ENCODE results near the gene AGER. TPM values are rescaled to one million over a fixed set of nuclear protein-coding genes. Genes with fewer than 3 reads are reported as not detected.

Gene AGER
- polyA plus RNA-seq, 1 of the 3 experiments (the other 2 are of a cell fraction): 3.5 TPM

DNA sequence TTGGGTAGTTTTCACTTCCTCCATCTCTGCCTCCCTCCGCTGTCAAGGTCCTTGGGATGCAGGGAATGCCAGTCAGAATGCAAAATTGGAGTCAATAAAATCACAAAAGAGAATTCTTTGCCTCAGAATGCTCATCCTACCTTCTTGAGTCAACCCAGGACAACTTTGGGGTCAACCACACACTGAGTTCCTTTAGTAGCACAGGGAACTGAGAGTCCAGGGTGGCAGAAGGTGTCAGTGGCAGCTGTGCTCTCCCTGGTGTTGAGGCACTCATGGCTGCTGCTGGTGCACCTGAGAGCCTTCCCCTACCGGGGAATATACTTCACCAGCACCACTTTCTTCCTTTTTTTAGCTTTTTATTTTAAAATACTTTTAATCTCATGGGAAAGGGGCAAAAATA lies 40.6 kb upstream of the AGER start:
- Histone ChIP-seq H3K4me1 (ENCODE audit: control insufficient read depth in 1 of 2, insufficient read depth in 2 of 2, low read depth in 1 of 2, low read length in 1 of 2) (no peaks in the 10 kb centered on the region), H3K79me2 (ENCODE audit: insufficient read depth) (no peaks in the 10 kb centered on the region), H3F3A (replicated peaks; ENCODE audit: insufficient read depth) (no peaks in the 10 kb centered on the region), H3K27me3 (ENCODE audit: insufficient read depth) (peaks cover 48% of the 10 kb centered on the region), H3K4me3 (ENCODE audit: low read depth in 2 of 2, low read length in 1 of 2) (no peak overlapping the region), H3K9me2 (no peaks in the 10 kb centered on the region), H3K9me3 (no peaks in the 10 kb centered on the region), H4K20me1 (ENCODE audit: insufficient read depth) (no peaks in the 10 kb centered on the region), H3K27ac (ENCODE audit: low read depth in 2 of 2, low read length in 1 of 2) (no peak overlapping the region), H3K36me3 (replicated peaks in 1 of 2; ENCODE audit: control insufficient read depth in 1 of 2, insufficient read depth in 2 of 2, low read length in 1 of 2) (no peaks in the 10 kb centered on the region), H3K4me2 (no peak overlapping the region), H3K9ac (no peak overlapping the region), H2AFZ (ENCODE audit: low read depth) (no peak overlapping the region)
- TF ChIP-seq, protein P1, sequence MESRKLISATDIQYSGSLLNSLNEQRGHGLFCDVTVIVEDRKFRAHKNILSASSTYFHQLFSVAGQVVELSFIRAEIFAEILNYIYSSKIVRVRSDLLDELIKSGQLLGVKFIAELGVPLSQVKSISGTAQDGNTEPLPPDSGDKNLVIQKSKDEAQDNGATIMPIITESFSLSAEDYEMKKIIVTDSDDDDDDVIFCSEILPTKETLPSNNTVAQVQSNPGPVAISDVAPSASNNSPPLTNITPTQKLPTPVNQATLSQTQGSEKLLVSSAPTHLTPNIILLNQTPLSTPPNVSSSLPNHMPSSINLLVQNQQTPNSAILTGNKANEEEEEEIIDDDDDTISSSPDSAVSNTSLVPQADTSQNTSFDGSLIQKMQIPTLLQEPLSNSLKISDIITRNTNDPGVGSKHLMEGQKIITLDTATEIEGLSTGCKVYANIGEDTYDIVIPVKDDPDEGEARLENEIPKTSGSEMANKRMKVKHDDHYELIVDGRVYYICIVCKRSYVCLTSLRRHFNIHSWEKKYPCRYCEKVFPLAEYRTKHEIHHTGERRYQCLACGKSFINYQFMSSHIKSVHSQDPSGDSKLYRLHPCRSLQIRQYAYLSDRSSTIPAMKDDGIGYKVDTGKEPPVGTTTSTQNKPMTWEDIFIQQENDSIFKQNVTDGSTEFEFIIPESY (IDR thresholded peaks at IDR 0.05; ENCODE audit: borderline replicate concordance, low read depth): no peak
- TF ChIP-seq ELF1 (IDR thresholded peaks at IDR 0.05) (no peak), RAD21 (IDR thresholded peaks at IDR 0.05; ENCODE audit: low read length) (no peak), RXRA (IDR thresholded peaks at IDR 0.05; ENCODE audit: borderline replicate concordance, low read depth) (no peak), FOXJ3 (CRISPR knock-in tag; IDR thresholded peaks at IDR 0.05) (no peak), RFX5 (IDR thresholded peaks at IDR 0.05; ENCODE audit: low read length) (no peak), TCF12 (IDR thresholded peaks at IDR 0.05) (no peak), CHD2 (IDR thresholded peaks at IDR 0.05; ENCODE audit: low read length, partially characterized antibody) (no peak), TEAD4 (IDR thresholded peaks at IDR 0.05; ENCODE audit: borderline replicate concordance, insufficient read depth) (no peak), GABPA (IDR thresholded peaks at IDR 0.05; ENCODE audit: low read depth) (no peak), NRF1 (IDR thresholded peaks at IDR 0.05; ENCODE audit: low read depth, low read length) (no peak), FOSL2 (IDR thresholded peaks at IDR 0.05; ENCODE audit: borderline replicate concordance, low read depth) (no peak), NFIC (IDR thresholded peaks at IDR 0.05; ENCODE audit: borderline replicate concordance) (no peak), FOXM1 (IDR thresholded peaks at IDR 0.05; ENCODE audit: low read depth) (no peak)
- TF ChIP-seq, protein P2, sequence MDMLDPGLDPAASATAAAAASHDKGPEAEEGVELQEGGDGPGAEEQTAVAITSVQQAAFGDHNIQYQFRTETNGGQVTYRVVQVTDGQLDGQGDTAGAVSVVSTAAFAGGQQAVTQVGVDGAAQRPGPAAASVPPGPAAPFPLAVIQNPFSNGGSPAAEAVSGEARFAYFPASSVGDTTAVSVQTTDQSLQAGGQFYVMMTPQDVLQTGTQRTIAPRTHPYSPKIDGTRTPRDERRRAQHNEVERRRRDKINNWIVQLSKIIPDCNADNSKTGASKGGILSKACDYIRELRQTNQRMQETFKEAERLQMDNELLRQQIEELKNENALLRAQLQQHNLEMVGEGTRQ (IDR thresholded peaks at IDR 0.05; ENCODE audit: borderline replicate concordance, low read depth, low read length): no peak
- TF ChIP-seq, protein P3, sequence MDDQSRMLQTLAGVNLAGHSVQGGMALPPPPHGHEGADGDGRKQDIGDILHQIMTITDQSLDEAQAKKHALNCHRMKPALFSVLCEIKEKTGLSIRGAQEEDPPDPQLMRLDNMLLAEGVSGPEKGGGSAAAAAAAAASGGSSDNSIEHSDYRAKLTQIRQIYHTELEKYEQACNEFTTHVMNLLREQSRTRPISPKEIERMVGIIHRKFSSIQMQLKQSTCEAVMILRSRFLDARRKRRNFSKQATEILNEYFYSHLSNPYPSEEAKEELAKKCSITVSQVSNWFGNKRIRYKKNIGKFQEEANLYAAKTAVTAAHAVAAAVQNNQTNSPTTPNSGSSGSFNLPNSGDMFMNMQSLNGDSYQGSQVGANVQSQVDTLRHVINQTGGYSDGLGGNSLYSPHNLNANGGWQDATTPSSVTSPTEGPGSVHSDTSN (IDR thresholded peaks at IDR 0.05): no peak
- TF ChIP-seq, protein P4, sequence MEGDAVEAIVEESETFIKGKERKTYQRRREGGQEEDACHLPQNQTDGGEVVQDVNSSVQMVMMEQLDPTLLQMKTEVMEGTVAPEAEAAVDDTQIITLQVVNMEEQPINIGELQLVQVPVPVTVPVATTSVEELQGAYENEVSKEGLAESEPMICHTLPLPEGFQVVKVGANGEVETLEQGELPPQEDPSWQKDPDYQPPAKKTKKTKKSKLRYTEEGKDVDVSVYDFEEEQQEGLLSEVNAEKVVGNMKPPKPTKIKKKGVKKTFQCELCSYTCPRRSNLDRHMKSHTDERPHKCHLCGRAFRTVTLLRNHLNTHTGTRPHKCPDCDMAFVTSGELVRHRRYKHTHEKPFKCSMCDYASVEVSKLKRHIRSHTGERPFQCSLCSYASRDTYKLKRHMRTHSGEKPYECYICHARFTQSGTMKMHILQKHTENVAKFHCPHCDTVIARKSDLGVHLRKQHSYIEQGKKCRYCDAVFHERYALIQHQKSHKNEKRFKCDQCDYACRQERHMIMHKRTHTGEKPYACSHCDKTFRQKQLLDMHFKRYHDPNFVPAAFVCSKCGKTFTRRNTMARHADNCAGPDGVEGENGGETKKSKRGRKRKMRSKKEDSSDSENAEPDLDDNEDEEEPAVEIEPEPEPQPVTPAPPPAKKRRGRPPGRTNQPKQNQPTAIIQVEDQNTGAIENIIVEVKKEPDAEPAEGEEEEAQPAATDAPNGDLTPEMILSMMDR (IDR thresholded peaks at IDR 0.05): no peak
- DNase-seq: no peak
- ChIA-PET POLR2A (no interaction called here), CTCF (no interaction called here)
- 8% methylated on average over 2 of the region's 2 CpGs for WGBS (ENCODE audit: low lambda C conversion rate)
